Measurements from ENCODE around the gene MSMP.
A peak's percentile ranks its signal among the peaks of the same experiment; 100 is the strongest.

DNA sequence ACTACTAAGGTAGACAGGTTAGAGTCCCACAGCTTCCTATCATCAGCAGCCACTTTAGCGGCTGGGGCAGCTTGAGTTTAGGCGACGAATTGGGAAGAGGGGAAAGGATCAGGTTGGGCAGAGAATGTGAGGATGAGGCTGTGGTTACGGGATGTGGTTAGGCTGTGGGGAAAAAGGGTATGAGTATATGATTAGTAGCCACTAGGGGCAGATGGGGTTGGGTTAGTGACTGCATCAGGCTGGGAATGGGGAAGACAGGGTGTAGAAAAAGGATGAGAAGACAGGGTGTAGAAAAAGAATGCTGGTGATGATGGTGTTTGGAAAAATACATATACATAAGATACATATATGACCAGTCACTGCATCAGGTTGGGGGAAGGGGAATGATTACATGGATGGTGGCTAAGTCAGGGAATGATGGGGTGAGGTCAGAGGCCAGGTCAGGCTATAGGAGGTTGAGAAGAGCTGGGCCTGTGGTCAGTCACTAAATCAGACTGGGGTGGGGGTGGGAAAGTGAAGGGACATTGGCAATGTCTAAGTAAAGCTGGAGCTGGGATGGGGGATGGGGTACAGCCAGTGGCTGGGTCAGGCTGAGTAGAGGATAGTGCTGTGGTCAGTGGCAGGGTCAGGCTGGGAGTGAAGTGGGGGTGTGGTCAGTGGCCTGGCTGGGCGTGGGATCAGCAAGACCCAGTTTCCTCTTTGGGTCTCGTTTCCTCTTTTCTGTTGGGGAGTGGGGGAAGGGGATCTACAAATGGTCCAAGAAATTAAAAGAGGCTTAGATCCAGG lies 24.2 kb downstream of the MSMP start:
- peak; percentile 84 for TF ChIP-seq CTCF (conservative IDR thresholded peaks at IDR 0.05; ENCODE audit: low read length)
- no peak for TF ChIP-seq EZH2phosphoT487 (IDR thresholded peaks at IDR 0.05; ENCODE audit: borderline replicate concordance, low read depth, low read length)
